Fibroblast of lung (primary cell): ENCODE data around the gene CRACDL.

ENCODE experiments used
- CTCF ChIP-seq, 2 donors: IDR thresholded peaks in 1 of 2; conservative IDR thresholded peaks in 1 of 2; 1 replicate in 1 of 2; 2 replicates in 1 of 2; pipeline ENCODE4 v1.5.1; 2011 to 2012; ENCODE audit warnings: low read length in 2 of 2, control low read depth in 1 of 2, inconsistent platforms in 1 of 2, low read depth in 1 of 2, mild to moderate bottlenecking in 1 of 2
- EZH2 ChIP-seq: IDR thresholded peaks from 2 replicates; pipeline ENCODE4 v1.5.1; 2012; ENCODE audit warnings: low read length, control low read depth, mild to moderate bottlenecking; ENCODE audit errors: missing control alignments

- TF ChIP-seq CTCF (conservative IDR thresholded peaks at IDR 0.05 in 1 of 2, IDR thresholded peaks at IDR 0.05 in 1 of 2; ENCODE audit: low read depth in 1 of 2, low read length in 2 of 2) = no peak
- no peak for TF ChIP-seq EZH2
Observed at GRCh38 chr2:98811766-98812165, 124.3 kb downstream of the CRACDL start.
